HG03095 (cell line): ENCODE results near the gene IZUMO1R.
"Not testable (repeated sequence)": the region's sequence is repeated elsewhere in the genome, so short reads cannot be mapped to it uniquely, and the experiment has no call there.

ENCODE experiments used
- ATAC-seq: cut with Tn5 transposase; IDR thresholded peaks from one replicate; pipeline ENCODE4 v1.9.1; 2021; ENCODE audit warnings: moderate library complexity; ENCODE audit not compliant: unreplicated experiment

Gene IZUMO1R

DNA sequence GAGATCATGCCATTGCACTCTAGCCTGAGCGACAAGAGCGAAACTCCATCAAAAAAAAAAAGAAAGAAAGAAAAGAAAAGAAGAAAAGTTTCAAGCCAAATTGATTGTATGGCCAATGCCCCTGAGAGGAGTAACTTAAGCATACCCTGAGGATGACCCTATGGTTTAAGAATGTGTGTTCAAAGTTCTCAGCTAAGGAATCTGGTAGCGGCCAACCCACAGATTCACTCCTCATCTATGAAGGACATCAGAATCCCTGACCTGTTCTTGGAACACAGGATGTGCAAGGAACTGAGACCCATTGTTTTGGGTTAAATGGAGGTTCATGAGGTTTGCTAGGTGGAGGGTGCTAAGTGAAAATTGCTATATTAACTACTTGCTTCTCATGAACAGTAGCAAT lies 18.1 kb downstream of the IZUMO1R start:
- no peak for ATAC-seq

GRCh38 chr11:94325681-94326080 lies 21.3 kb downstream of the IZUMO1R start:
- peak; percentile 69 for ATAC-seq

- no peak for ATAC-seq
These were observed 22.6 kb downstream of the IZUMO1R start for GRCh38 chr11:94326947-94327346.

GRCh38 chr11:94328587-94329080 lies 24.3 kb downstream of the IZUMO1R start:
- no peak for ATAC-seq

DNA sequence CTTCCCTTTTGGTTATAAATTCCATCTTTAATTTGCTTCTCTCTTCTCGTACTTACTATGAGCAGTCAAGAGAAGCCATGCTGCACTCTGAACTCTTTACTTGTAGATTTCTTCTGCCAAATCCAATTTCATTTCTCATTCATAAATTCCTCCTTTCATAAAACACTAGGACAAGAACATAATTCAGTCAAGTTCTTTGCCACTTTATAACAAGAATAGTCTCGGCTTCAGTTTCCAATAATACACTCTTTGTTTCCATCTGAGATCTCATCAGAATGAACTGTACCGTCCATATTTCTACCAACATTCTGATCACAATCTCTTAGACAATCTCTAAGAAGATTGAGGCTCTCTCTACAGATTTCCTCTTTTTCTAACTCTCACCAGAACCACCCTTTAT lies 25.1 kb downstream of the IZUMO1R start:
- no peak for ATAC-seq

GRCh38 chr11:94330789-94331188 lies 26.4 kb downstream of the IZUMO1R start:
- ATAC-seq, result no peak

GRCh38 chr11:94332814-94333213 lies 28.4 kb downstream of the IZUMO1R start:
- ATAC-seq, result no peak

GRCh38 chr11:94336033-94336432 lies 31.7 kb downstream of the IZUMO1R start:
- no peak for ATAC-seq

- no peak for ATAC-seq
These were observed 34.3 kb downstream of the IZUMO1R start for GRCh38 chr11:94338651-94339050.

- ATAC-seq, result no peak
These were observed 37.9 kb downstream of the IZUMO1R start for GRCh38 chr11:94342250-94342649.

- ATAC-seq, result no peak
These were observed 39.1 kb downstream of the IZUMO1R start for GRCh38 chr11:94343495-94343894.

DNA sequence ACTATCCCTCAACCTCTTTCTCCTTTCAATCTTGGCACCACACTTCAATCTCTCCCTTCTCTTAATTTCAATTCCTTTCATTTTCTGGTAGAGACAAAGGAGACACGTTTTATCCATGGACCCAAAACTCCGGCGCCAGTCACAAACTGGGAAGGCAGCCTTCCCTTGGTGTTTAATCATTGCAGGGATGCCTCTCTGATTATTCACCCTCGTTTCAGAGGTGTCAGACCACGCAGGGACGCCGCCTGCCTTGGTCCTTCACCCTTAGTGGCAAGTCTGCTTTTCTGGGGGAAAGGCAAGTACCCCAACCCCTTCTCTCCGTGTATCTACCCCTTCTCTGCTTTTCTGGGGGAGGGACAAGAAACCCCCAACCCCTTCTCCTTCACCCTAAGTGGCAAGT lies 41.9 kb downstream of the IZUMO1R start:
- not testable (repeated sequence) for ATAC-seq

- ATAC-seq, result not testable (repeated sequence)
These were observed 46.6 kb downstream of the IZUMO1R start for GRCh38 chr11:94350850-94351563.
